Thyroid gland (tissue), 4 donors: ENCODE data around the gene CACNG5. TPM values are rescaled to one million over a fixed set of nuclear protein-coding genes. Genes with fewer than 3 reads are reported as not detected.

ENCODE experiments used
- DNase-seq, 2 donors: peaks; one replicate each; pipeline ENCODE4 v3.0.0-alpha.2; 2019
- H3K27ac ChIP-seq, 3 donors: fragments of 200-600 bp; sonication (generic); 1 replicate in 2 of 3; 2 replicates in 1 of 3; pipeline ENCODE4 v1.5.1; 2016 to 2019; ENCODE audit warnings: mild to moderate bottlenecking in 1 of 3, moderate library complexity in 1 of 3
- H3K27me3 ChIP-seq: fragments of 200-600 bp; sonication (generic); one replicate; pipeline ENCODE4 v1.5.1; 2019
- H3K36me3 ChIP-seq, 2 donors: fragments of 200-600 bp; sonication (generic); one replicate each; pipeline ENCODE4 v1.5.1; 2016 to 2019
- H3K4me1 ChIP-seq, 2 donors: fragments of 200-600 bp; sonication (generic); one replicate each; pipeline ENCODE4 v1.5.1; 2017 to 2019
- H3K4me3 ChIP-seq, 3 donors: fragments of 200-600 bp; sonication (generic); replicated peaks in 1 of 3; 1 replicate in 2 of 3; 2 replicates in 1 of 3; pipeline ENCODE4 v1.5.1; 2016; ENCODE audit warnings: mild to moderate bottlenecking in 1 of 3
- H3K9me3 ChIP-seq: fragments of 200-600 bp; sonication (generic); one replicate; pipeline ENCODE4 v1.5.1; 2017
- POLR2A ChIP-seq, 2 donors: fragments of 450-650 bp; IDR thresholded peaks; one replicate each; pipeline ENCODE4 v1.6.1; 2017; ENCODE audit warnings: antibody characterized with exemption in 2 of 2, mild to moderate bottlenecking in 2 of 2, moderate library complexity in 1 of 2
- WGBS, 2 donors: methylation state at CpG; one replicate each; pipeline ENCODE4 v1.1.5; 2017; 5-methylcytosine and 5-hydroxymethylcytosine counted together
- intact Hi-C: fragments of 100-400 bp; cut with DNase I; formaldehyde crosslinking; loops from one replicate; pipeline ENCODE4 v1.15.1; 2023
- total RNA-seq, 4 donors: library from RNA; depleted of rRNA; stranded (reverse); fragments of >200 nt; gene quantifications; one replicate each; pipeline ENCODE4 v1.2.3, GENCODE V29; 2016
- TF ChIP-seq, protein P1 (sequence below), 6 experiments: fragments of 200-600 bp in 3 of 6; fragments of 450-650 bp in 3 of 6; sonication (generic) in 3 of 6; IDR thresholded peaks; one replicate each; pipeline ENCODE4 v1.5.1; 2016 to 2019; ENCODE audit warnings: antibody characterized with exemption in 6 of 6, mild to moderate bottlenecking in 2 of 6, inconsistent platforms in 1 of 6, moderate library complexity in 1 of 6

CACNG5 gene
- total RNA-seq, 4 donors from 2014 or later, result not detected

- DNase-seq, result no peak
- Histone ChIP-seq H3K9me3 (no peaks in the 10 kb centered on the region), H3K4me3 (no peak overlapping the region), H3K27me3 (no peaks in the 10 kb centered on the region), H3K27ac (no peak overlapping the region), H3K4me1 (no peaks in the 10 kb centered on the region), H3K36me3 (no peaks in the 10 kb centered on the region)
- no peak for TF ChIP-seq POLR2A (IDR thresholded peaks at IDR 0.05)
- TF ChIP-seq, protein P1, sequence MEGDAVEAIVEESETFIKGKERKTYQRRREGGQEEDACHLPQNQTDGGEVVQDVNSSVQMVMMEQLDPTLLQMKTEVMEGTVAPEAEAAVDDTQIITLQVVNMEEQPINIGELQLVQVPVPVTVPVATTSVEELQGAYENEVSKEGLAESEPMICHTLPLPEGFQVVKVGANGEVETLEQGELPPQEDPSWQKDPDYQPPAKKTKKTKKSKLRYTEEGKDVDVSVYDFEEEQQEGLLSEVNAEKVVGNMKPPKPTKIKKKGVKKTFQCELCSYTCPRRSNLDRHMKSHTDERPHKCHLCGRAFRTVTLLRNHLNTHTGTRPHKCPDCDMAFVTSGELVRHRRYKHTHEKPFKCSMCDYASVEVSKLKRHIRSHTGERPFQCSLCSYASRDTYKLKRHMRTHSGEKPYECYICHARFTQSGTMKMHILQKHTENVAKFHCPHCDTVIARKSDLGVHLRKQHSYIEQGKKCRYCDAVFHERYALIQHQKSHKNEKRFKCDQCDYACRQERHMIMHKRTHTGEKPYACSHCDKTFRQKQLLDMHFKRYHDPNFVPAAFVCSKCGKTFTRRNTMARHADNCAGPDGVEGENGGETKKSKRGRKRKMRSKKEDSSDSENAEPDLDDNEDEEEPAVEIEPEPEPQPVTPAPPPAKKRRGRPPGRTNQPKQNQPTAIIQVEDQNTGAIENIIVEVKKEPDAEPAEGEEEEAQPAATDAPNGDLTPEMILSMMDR (IDR thresholded peaks at IDR 0.05), result no peak
- intact Hi-C loops, result no loop called here
- 88% methylated on average over 13 to 19 of the region's 19 CpGs for WGBS, 2 donors
These were observed 31.4 kb upstream of the CACNG5 start for GRCh38 chr17:66803474-66803951.

GRCh38 chr17:66805567-66805966, 29.4 kb upstream of the CACNG5 start:
- Histone ChIP-seq H3K27me3 (no peaks in the 10 kb centered on the region), H3K4me3 (no peak overlapping the region), H3K4me1 (no peaks in the 10 kb centered on the region), H3K27ac (no peak overlapping the region), H3K36me3 (no peaks in the 10 kb centered on the region), H3K9me3 (no peaks in the 10 kb centered on the region)
- 73 to 83% methylated on average over 7 to 10 of the region's 10 CpGs for whole genome bisulfite sequencing, 2 donors
- no peak for DNase-seq
- no peak for TF ChIP-seq POLR2A (IDR thresholded peaks at IDR 0.05)
- TF ChIP-seq, protein P1 (IDR thresholded peaks at IDR 0.05), result no peak
- intact Hi-C loops, result no loop called here

DNA sequence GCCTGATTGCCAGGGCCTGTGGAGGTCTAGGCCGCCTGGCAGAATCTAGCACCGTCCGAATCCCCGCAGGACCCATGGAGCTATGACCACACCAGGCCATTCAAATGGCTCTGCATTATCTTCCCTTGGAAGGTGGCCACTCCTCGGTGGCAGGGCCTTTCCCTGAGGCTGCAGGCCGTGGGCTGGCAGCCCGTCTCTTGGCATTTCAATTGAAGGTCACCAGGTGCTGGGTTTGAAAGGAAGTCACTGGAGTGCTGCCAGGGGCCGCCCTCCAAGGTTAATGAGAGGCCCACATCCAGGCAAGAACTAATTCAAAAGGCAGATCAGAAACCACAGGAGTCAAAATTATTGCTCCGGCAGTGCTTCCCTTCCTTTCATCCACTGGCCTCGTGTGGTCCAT, 27.7 kb upstream of the CACNG5 start:
- Histone ChIP-seq H3K27me3 (no peaks in the 10 kb centered on the region), H3K36me3 (no peaks in the 10 kb centered on the region), H3K9me3 (no peaks in the 10 kb centered on the region), H3K4me3 (no peak overlapping the region), H3K27ac (no peak overlapping the region), H3K4me1 (no peaks in the 10 kb centered on the region)
- no peak for DNase-seq
- intact Hi-C loops, result no loop called here
- 59 to 79% methylated on average over 3 to 6 of the region's 10 CpGs for WGBS, 2 donors
- TF ChIP-seq POLR2A (IDR thresholded peaks at IDR 0.05), result no peak
- TF ChIP-seq, protein P1 (IDR thresholded peaks at IDR 0.05), result no peak

GRCh38 chr17:66809408-66809807, 25.5 kb upstream of the CACNG5 start:
- Histone ChIP-seq H3K36me3 (no peaks in the 10 kb centered on the region), H3K27ac (no peak overlapping the region), H3K9me3 (no peaks in the 10 kb centered on the region), H3K27me3 (no peaks in the 10 kb centered on the region), H3K4me1 (no peaks in the 10 kb centered on the region), H3K4me3 (no peak overlapping the region)
- TF ChIP-seq, protein P1 (IDR thresholded peaks at IDR 0.05), result no peak
- TF ChIP-seq POLR2A (IDR thresholded peaks at IDR 0.05), result no peak
- intact Hi-C loops, result no loop called here
- WGBS, 2 donors, result 90 to 92% methylated on average over 5 of the region's 5 CpGs
- no peak for DNase-seq

DNA sequence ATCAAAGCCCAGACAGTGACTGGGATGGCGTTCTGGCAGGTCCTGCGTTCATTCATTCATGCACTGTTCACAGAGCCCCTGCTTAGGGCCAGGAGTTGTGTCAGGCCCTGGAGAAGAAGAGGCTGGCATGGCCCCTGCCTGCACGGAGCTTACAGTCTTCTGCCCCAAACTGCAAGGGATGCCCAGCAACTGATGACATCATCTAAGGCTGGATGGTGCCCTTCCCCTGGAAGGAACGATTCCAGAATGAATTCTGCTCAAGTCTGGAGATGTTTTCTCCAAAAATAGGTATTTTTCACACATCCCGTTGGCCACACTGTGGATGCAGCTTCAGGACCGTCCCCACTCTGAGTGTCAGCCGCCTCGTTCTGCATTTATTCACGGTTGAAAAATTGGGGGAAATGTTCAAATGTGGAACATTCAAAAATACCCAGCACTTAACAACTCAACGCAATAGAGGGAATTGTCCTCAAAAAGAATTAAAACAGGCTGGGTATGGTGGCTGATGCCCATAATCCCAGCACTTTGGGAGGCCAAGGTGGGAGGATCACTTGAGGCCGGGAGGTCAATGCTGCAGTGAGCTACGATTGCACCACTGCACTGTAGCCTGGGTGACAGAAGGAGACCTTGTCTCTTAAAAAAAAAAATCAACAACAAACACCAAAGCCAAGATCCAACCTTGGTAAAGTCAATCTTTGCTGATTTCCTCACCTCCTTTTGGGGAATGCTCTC, 23.8 kb upstream of the CACNG5 start:
- Histone ChIP-seq H3K4me3 (no peak overlapping the region), H3K27me3 (no peaks in the 10 kb centered on the region), H3K27ac (no peak overlapping the region), H3K9me3 (no peaks in the 10 kb centered on the region), H3K36me3 (no peaks in the 10 kb centered on the region), H3K4me1 (no peaks in the 10 kb centered on the region)
- intact Hi-C loops, result no loop called here
- no peak for TF ChIP-seq POLR2A (IDR thresholded peaks at IDR 0.05)
- TF ChIP-seq, protein P1 (IDR thresholded peaks at IDR 0.05), result no peak
- WGBS, 2 donors, result 90 to 94% methylated on average over 12 of the region's 12 CpGs
- DNase-seq, result no peak
